Colon (tissue), 2 donors: ENCODE data around the gene NPY4R2.
"Not testable (repeated sequence)": the region's sequence is repeated elsewhere in the genome, so short reads cannot be mapped to it uniquely, and the experiment has no call there.

Experiments used
- FAIRE-seq: peaks from 2 replicates; lab custom pipeline; 2012; peaks lifted over from hg19 to GRCh38; lab: Jason Lieb, UNC
- donor health status: control.
- donor health status: control.

Gene NPY4R2, protein sequence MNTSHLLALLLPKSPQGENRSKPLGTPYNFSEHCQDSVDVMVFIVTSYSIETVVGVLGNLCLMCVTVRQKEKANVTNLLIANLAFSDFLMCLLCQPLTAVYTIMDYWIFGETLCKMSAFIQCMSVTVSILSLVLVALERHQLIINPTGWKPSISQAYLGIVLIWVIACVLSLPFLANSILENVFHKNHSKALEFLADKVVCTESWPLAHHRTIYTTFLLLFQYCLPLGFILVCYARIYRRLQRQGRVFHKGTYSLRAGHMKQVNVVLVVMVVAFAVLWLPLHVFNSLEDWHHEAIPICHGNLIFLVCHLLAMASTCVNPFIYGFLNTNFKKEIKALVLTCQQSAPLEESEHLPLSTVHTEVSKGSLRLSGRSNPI

GRCh38 chr10:47918475-47918874 lies at the start of gene NPY4R2:
NPY4R2 (plus strand) TSS chr10:47918662; CDS start chr10:47921988, 3,326 bp downstream.
- not testable (repeated sequence) for FAIRE-seq

GRCh38 chr10:47870887-47871286 lies 47.6 kb upstream of the NPY4R2 start:
- not testable (repeated sequence) for FAIRE-seq

- FAIRE-seq = not testable (repeated sequence)
Observed at GRCh38 chr10:47871485-47872180, 46.8 kb upstream of the NPY4R2 start.

DNA sequence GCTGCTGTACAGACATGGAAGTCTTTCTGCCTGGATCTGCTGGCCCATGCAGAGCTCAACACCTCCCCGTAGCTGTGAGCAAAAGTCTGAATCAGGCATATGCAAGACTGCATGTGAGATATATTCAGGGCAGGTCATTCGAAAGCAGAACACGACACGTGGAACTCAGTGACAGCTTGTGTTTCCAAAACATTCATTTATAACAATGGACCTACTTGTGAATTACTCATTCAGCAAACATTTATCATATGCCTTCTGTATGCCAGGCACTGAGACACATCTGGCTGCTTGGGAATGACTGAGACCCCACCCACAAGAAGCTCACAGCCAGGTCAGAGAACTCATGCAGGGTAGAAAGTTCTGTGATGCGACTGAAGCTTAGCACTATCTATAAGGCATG lies 46.2 kb upstream of the NPY4R2 start:
- FAIRE-seq = not testable (repeated sequence)

GRCh38 chr10:47884239-47884638 lies 34.2 kb upstream of the NPY4R2 start:
- not testable (repeated sequence) for FAIRE-seq

DNA sequence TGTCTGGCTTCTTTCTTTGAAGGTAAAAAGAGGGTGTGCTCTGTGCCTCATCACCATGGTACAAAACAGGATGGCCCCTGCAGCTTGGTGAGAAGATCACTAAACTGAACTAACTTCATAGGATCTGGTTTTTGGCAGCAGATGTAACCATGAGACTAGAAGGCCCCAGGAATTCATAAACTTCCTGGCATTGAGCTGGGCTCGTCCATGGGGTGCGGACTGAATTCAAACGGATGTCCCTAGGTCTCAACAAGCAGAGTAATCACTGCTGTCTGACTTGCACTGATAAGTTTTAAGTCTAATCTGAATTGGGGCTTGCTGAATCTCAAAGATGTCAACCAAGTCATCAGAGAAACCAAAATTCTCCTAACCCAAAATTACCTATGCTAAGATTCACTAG lies 33.5 kb upstream of the NPY4R2 start:
- FAIRE-seq = not testable (repeated sequence)

DNA sequence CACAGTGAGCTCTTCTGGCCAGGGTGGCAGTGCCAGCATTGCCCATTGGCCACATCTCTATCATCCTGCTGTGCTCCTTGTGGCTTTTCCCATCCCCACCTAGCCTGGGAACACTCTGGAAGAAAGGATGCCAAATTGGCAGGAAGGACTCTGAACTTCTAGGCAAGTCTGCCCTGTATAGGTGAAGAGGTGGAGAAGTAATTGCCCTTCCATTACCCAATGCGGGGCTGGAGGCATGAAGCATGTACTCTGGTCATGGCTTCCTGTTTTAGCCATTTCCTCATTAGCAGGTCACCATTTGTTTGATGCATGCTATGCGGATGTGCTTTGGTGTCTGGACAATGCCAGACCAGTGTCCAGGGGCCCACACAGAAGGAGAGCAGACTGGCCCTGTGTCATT lies 32.1 kb upstream of the NPY4R2 start:
- FAIRE-seq = not testable (repeated sequence)

- FAIRE-seq = not testable (repeated sequence)
Observed at GRCh38 chr10:47886827-47887226, 31.6 kb upstream of the NPY4R2 start.

- not testable (repeated sequence) for FAIRE-seq
Observed at GRCh38 chr10:47890737-47891136, 27.7 kb upstream of the NPY4R2 start.

DNA sequence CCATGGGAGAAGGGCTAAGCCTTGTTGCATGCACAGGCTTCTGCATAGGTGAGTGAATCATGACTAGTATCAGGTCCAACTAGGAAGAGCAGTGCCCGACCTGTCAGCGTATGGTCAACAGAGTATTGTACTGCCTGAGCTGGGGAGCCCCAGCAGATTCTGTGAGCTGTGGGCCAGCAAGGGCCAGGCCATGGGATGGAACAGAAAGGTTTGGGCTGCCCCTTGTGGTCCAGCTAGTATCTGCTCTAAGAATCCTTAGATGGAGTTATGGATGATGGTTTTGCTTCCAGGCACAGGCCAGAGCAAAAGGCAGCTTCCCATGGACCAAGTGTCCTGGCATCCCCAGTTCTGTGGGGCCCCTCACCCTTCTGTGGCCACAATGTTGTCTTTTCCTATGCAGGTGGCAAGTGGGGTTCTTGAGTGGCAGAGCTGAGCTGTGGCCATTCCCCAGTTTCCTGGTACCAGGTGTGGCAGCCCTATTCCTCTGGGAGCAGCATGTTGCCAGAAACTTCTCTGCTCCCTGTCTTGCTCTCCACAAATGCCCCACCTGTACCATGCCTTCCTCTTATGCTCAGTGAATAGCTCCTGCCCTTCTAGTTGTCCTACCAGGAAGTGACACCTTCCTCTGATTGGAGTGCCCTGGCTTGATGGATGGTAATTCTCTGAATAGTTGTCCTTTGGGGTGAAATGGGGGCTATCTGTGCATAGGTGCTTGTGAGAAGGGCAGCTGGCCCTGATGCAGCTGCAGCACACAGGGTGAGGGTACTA lies 25.8 kb upstream of the NPY4R2 start:
- FAIRE-seq = not testable (repeated sequence)

DNA sequence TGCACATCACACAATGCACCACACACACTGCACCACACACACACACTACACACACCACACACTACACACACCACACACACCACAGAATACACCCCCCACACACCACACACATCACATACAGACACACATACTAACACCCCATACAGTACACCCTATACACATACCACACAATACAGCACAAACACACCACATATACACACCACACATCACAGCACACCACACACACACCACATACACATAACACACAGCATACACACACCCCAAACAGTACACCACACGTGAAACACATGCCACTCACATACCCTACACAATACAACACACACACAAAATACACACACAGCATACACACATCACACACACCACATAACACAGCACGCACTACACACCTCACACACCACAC lies 23.9 kb upstream of the NPY4R2 start:
- not testable (repeated sequence) for FAIRE-seq

DNA sequence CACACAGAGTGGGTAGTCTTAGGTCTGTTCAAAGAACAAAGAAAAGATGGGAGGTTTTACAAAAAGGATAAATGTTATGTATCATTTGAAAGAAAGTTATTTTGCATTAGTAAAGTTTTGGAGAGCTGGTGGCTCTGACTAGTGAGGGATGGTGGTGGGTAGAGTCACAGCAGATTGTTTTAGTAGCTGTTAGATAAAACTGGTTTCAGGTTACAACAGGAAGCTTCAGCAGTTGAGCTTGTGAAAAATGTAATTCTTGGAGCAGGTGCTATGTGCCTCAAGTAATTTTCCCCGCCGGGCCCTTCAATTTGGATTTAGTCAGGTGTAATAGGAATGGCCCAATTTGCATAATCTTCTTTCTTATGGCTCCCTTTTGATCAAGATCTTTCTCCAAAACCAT lies 20.6 kb upstream of the NPY4R2 start:
- not testable (repeated sequence) for FAIRE-seq

- not testable (repeated sequence) for FAIRE-seq
Observed at GRCh38 chr10:47909333-47909732, 9.1 kb upstream of the NPY4R2 start.

DNA sequence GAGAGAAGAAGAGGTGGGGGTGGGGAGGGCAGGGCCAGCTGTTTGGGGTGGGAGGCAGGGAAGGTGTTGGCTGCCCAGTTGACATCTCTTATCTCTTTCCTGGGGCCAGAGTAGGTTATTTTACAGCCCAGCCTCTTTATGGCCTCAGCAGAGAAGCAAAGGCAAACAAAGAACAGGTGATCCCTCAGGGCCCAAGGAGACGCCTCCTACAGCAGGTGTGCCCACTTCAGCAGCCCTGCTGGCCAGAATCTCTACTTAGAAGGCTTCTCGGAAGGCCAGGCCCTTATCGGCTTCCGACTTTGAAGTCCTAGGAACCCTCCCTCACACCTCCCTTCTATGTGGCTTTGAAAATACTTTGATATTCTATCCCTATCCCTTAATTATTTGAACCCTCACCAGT lies 8.0 kb upstream of the NPY4R2 start:
- FAIRE-seq = not testable (repeated sequence)

DNA sequence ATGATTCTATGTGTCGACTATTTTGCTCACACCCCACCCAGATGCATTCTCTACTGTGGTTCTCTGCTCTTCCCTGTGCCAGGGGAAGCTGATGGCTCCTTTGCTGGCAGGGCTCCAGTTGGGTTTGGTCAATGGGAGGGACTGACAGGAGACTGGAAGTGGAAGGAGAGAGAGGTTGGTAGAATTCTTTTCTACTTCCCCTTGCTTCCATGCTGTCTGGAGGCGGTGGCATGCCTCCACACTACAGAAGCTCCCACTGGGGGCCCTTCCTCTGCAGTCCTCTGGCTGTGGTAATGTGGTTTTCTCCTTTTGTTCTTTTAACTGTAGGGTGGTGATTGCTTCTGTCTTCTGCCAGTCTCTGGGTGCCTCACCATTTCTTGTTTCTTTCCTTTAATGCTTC lies 4.4 kb upstream of the NPY4R2 start:
- not testable (repeated sequence) for FAIRE-seq

GRCh38 chr10:47915849-47916548 lies 2.5 kb upstream of the NPY4R2 start:
- FAIRE-seq = not testable (repeated sequence)

DNA sequence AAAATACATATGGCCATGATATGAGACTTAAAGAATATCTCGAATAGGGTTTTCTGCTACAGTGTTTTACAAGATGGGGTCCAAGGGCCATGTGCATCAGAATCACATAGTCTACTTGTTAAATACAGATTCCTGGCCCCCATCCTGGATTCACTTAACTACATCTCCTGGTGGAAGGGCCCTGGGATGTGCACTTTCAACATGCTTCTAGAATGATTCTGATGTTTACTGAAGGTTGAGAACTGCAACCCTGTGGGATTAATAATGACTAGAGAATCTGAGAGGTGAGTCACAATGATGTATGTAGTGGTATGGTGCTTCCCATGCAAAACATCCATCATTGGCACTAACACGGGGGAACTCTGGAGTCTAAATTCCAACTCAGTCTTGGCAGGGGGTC lies 2.1 kb downstream of the NPY4R2 start:
- FAIRE-seq = not testable (repeated sequence)

- FAIRE-seq = not testable (repeated sequence)
Observed at GRCh38 chr10:47922503-47922902, 4.0 kb downstream of the NPY4R2 start.

GRCh38 chr10:47924628-47925027 lies 6.2 kb downstream of the NPY4R2 start:
- not testable (repeated sequence) for FAIRE-seq

- FAIRE-seq = not testable (repeated sequence)
Observed at GRCh38 chr10:47927147-47927916, 8.9 kb downstream of the NPY4R2 start.

DNA sequence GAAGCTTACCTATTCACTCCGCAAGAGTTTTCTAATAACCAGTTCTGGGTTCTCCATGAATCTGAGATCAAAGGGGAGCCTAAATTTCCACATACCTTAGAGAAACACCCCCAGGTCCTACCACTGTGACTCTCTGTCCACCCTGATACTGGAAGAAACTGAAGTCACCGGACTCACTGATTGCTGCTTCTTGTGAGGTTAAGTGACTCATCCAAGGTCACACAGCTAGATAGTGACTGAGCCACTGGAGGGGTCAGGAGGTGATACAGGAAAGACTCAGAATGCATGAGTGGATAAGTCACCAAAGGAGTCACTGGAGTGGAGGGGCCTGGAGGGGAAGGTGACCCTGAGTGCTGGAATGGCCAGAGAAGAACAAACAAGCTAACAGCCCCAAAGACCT lies 9.8 kb downstream of the NPY4R2 start:
- FAIRE-seq = not testable (repeated sequence)
